Stimulated activated CD4-positive, alpha-beta T cell treated with anti-CD3 and anti-CD28 coated beads, Interleukin-1b, Interleukin-23, amount 100 ng/mL, for 1 hour (primary cell): Measurements from ENCODE around the gene PCDHGC3.

Source experiments
- DNase-seq, 2 donors: peaks; one replicate each; pipeline ENCODE4 v3.0.0-alpha.2; 2020; ENCODE audit warnings: low read depth in 2 of 2

The PCDHGC3 gene

GRCh38 chr5:141523991-141524390 is 48.2 kb downstream of the PCDHGC3 start:
- no peak for DNase-seq

GRCh38 chr5:141524604-141525597 is 49.1 kb downstream of the PCDHGC3 start:
- peak in 1 of 2 donors; percentile 27 for DNase-seq

GRCh38 chr5:141525653-141526052 is 49.9 kb downstream of the PCDHGC3 start:
- no peak for DNase-seq

- no peak for DNase-seq
Measured at GRCh38 chr5:141527426-141527825, 51.7 kb downstream of the PCDHGC3 start.
